Inflammatory macrophage treated with lipopolysaccharide for 1 hour (primary cell): ENCODE data around the gene NAP1L1.
"Not testable (repeated sequence)": the region's sequence is repeated elsewhere in the genome, so short reads cannot be mapped to it uniquely, and the experiment has no call there.

ENCODE experiments used
- DNase-seq, 2 donors: peaks; one replicate each; pipeline ENCODE4 v3.0.0-alpha.2; 2020 to 2022

NAP1L1 gene

DNA sequence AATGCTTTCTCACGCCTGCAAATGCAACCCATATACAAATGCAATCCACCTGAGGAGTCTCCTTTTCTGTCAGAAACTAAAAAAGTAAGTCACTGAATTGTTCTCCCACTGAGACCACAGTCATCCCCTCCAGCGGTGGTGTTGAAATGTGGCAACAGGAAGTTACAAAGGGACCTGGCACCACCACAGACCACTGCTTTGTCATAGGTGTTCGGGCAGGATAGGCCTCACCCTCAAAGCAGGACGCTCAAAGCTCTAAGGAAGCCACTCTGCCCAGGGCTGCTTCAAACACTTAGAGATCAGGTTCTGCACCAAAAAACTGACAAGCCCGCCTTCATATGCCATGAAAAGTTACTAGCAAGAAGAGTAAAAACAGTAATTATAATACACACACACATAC is 64.2 kb downstream of the NAP1L1 start:
- peak; percentile 25 to 49 for DNase-seq

DNA sequence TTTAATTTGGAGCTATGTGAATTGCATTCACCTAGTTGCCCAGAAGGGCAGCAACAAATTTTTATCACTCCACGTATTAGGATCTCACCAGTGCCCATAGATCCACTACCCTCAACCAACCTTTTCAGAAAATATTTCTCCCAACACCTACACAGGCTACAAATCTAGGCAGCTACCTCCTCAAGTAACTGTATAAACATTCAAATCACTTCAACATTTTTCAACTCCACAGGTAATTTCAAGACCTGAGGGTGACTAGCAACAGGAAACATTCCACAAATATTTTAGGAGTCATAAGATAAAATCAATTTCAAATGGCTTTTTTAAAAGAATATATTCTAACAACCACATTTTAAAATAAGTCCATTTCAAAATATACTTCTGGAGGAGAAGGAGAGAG is 65.8 kb downstream of the NAP1L1 start:
- no peak for DNase-seq

DNA sequence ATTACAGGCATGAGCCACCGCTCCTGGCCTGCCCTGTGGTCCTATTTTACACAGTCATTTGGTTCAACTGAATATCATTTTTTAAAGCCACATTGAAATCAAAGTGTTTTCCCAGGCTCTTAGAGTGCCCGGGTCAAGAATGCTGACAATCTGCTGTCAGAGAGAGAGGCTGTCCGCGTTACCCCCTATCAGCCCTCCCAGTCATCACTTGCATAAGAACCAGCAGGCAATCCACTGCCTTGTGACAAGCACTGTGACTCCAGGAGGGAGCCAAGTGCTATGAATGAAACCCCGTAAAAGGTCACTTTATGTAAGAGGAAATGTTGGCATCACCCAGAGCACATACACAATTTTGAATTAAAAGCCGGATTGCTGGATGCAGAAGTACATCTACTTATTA is 66.4 kb downstream of the NAP1L1 start:
- DNase-seq, result peak; percentile 26 to 74

DNA sequence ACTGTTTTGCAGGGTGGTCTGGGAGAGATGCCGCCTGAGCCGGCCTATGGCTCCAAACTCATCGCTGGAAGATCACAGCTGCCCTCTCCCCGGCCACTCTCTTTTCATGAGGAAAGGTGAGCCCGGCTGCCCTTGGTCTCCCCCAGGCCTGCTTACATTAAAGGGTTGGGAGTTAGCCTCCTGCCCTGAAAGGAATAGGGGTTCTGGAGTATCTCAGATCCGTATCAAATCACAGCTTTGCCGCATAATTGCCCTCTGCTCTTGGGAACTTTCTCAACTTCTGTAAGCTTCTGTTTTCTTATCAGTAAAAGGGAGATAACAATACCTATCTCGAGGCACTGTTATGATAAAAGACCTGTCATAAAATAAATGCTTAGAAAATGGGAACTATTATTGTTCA is 70.5 kb downstream of the NAP1L1 start:
- no peak for DNase-seq

DNA sequence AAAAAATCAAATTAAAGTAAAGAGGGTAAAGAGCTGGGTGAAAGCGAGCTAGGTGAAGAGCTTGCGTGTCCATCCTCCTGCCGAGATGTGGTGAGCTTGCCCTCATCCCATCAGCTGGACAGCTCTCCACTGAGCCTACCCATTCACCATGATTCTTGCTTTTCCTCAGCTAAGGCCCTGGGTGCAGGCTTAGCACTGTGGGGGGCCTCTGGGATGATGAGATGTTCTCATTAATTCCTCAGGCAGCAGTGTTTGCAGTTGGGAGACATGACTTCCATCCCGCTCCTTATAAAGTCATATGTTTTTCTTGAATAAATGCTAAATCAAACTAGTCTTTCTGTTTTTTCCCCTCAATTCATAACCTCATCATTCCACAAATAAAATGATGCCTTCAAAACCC is 70.9 kb downstream of the NAP1L1 start:
- DNase-seq, result no peak

DNA sequence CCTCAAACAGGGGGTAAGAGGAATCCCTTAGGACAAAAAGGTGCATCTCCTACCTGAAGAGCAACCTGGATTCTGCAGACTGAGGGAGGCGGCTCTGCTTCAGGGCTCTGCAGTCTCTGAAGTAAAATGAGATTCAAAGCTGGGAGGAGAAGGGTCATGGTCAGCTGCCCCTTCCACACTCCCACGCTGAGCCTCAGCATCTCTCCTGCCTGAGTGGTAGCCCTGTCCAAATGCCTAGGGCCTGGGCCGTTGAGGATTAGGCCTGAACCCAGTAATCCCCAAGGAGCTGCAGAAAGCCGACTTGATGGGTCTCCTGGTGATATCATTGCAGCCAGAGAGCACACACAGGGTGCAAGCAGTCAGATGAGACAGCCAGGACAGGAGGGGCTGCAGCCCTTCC is 71.8 kb downstream of the NAP1L1 start:
- no peak for DNase-seq

DNA sequence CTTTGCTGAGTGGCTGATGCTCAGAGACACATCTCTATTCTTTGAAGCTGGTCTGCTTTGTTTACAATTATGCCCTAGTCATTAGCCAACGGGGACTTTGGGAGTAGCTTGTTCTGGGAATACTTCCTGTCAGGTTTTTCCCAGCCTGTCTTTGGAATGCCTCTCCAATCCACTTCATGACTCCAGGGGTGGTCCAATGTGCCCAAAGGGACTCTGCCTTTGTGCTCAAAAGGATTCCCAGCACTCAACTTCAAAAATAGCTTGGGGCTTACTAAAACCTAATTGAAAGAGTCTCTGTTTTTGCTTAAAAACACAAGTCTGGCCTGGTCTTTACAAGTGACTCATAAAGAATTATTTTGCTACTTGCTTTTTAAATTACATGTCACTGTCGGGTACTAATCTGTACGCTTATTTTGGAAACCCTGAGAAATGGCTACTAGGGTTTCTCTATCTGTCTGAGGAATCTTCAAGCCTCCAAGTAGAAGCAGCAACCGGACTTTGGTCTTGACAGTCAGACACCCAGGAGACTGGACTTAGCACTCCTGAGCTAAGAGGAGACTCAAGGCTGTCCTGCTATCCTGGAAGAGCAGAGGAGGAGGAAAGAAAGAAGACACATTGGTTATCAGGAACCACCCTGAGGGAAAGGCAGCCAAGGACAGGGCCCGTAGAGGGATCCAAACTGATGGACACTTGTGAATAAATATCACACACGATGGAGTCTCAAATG is 73.6 kb downstream of the NAP1L1 start:
- no peak for DNase-seq

DNA sequence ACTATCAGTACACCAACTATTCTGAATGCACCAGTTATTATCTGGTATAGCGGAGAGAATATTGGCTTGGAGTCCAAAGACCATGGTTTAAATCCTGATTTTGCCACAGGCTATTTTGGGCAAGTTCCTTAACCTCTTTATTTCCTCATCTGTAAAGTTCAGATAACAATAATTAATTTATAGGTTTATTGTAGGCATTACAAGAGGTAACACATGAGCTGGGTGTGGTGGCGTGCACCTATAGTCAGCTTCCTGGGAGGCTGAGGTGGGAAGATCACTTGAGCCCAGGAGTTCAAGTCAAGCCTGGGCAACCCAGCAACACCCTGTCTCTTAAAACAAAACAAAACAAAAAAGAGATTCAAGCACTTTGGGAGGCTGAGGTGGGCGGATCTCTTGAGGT is 76.1 kb downstream of the NAP1L1 start:
- DNase-seq, result no peak

DNA sequence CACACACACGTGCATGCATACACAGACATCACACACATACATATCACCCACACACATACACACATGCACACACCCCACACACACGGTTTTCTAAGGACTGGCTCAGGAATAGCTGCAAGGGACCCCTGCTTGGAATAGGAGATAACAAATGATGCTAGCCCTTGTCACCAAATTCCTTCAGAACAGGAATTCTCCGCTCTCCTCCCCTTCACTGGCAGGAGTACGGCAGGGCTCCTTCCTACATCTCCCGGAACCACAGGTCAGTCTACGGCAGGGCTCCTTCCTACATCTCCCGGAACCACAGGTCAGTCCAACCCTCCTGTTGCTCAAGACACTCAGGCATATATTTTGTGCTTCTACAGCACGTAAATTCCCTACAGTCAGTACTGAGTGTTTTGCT is 76.8 kb downstream of the NAP1L1 start:
- no peak for DNase-seq

DNA sequence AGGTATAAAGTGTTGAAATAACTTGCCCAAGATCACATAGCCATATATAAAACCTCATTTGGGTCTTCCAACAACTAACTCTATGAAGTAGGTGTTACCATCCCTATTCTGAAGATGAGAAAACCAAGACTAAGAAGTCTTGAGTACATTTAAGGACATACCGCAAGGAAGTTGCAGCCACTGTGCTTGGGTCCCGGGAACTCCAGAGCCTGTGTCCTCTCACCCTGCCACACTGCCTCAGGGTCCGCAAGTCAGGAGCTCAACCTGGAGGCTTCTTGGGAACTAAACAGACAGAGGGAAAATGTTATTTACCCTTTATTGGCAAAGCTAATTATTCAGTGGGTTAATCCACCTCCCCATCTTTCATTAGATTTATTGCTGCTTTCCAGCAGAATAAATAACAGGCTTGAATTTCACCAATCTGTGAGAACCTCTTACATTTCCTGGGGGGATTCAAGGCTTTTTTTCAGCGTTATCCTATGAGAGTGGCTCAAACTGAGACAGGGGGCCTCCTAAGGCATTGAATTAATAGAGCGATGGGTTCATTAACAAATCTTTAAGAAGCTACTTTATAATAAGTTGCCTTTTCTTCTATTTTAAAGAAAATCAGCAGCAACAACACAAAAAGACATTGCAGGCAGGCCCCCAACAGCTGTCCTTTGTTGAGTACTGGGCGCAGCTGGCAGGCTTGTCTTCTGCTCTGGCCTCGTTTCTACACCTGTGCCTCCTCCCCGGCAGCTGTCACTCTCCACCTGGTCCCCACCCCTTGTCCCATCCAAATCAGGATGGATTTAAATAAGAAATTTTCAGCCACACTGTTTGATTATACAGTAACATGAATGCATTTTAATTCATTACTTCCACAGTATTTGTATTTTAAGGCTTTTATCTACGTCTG is 78.2 kb downstream of the NAP1L1 start:
- DNase-seq, result no peak

DNA sequence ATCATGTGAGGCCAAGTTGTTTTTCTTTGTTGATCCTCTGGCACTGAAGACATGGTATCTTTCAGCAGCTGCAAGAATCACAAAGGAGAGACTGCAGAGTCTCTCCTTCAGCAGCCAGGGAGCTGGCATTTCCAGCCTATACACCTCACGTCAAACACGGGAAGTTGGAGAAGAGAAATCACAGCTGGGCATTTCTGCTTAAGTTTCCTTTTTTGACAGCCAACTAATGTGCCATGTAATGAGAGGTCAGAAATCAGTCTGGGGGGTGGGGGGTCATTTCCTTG is 81.2 kb downstream of the NAP1L1 start:
- DNase-seq, result no peak

DNA sequence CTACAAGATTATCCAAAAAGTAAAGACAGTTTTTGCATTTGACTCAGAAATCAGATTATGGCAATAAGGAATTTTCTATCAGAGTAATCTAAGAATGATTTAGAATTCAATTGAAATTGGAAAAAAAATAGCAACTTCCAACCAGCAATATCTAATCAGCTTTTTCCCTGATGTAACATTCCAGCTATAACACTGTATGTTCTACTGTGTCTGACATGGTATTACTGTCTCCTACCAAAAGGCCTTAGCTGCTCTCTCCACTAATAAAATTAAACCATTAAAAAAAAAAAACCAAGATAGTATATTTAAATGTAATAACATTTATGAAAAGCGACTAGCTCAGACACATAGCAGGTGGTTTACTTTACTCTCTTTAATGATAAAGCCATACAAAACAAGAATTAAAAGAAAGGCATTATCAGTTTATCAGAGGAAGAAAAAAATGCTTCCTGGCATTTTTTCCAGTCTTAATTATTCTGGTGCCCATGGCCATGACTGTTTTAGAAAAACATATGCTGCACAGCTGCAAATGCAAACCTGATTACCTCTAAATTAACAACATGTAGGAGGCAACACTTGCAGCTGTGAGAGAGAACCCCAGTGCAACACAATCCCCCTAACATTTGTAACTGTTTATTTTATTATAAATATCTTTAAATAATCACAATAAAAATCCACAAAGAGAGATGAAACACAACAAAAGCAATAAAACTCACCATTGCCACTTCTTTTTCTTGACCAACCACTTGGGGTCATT is 81.7 kb downstream of the NAP1L1 start:
- no peak for DNase-seq

DNA sequence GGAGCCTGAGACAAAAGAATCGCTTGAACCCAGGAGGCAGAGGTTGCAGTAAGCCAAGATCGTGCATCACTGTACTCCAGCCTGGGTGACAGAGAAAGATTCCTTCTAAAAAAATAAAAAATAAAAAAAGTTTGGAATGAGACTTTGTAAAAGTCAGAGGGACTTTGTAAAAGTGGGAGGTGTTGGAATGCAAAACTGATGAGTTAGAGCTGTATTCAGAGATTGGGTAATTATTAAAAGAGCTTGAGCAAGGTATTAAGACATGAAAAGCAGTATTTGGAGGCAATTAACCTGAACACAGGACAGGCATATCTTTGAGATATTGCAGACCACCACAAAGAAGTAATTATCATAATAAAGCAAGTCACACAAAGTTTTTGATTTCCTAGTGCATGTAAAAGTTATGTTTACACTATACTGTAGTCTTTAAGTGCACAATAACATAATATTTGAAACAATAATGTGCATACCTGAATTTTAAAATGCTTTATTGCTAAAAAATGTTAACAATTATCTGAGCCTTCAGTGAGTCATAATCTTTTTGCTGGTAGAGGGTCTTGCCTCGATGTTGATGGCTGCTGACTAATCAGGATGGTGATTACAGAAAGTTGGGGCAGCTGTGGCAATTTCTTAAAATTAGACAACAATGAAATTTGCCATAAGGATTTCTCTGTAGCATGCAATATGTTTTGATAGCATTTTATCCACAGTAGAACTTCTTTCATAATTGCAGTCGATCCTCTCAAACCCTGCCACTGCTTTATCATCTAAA is 86.0 kb downstream of the NAP1L1 start:
- no peak for DNase-seq

DNA sequence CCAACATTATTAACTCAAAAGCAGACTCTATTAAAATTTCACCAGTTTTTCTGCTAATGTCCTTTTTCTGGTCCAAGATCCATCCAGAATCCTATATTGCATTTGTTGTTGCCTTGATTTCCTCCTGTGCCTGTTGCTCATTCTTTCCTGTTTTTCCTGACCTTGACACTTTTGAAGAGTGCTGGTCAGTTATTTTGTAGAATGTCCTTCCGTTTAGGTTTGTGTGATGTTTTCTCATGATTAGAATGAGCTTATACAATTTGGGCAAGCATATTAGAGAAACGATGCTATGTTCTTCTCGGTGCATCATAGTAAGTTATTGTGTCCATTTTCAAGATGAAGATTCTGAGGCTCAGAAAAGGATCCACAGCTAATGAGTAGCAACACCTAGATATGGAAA is 86.8 kb downstream of the NAP1L1 start:
- DNase-seq, result no peak

DNA sequence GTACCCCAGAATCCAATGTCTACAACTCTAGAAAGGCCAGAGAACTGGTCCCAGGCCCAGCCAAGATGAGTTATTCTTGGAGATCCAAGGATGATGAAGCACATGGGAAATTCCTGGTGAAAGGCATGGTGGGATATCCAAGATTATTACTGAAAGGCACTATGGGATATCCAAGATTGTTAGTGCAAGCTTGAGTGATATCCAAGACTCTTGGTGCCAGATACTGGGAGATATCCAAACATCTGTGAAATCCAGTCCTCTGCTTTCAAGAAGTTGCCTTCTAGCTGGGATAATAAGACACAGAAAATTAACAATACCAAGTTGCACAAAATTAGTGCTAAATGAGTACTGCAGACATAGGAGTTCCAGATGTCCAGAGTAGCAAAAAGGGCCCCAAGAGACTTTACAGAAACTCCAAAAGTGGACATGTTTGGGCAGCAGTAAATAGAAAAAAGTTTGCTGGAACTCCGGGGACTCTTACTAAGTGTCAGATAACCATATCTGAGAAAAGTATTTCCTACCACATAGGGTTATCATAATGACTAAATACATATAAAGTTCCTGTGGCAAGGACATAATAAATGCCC is 87.5 kb downstream of the NAP1L1 start:
- no peak for DNase-seq

DNA sequence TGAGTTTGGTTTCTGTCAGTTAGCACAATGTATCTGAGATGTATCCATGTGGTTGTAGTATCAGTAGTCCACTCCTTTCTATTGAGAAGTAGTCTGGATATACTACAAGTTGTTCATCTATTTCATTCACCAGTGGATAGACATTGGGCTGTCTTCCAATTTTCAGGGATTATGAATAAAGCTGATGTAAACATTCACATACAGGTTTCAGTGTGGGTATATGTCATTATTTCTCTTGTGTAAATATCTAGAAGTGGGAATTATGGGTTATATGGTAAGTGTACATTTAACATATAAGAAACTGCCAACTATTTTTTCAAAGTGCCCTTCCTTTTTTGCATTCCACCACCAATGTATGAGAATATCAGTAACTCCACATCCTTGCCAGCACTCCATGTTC is 88.8 kb downstream of the NAP1L1 start:
- DNase-seq, result no peak

DNA sequence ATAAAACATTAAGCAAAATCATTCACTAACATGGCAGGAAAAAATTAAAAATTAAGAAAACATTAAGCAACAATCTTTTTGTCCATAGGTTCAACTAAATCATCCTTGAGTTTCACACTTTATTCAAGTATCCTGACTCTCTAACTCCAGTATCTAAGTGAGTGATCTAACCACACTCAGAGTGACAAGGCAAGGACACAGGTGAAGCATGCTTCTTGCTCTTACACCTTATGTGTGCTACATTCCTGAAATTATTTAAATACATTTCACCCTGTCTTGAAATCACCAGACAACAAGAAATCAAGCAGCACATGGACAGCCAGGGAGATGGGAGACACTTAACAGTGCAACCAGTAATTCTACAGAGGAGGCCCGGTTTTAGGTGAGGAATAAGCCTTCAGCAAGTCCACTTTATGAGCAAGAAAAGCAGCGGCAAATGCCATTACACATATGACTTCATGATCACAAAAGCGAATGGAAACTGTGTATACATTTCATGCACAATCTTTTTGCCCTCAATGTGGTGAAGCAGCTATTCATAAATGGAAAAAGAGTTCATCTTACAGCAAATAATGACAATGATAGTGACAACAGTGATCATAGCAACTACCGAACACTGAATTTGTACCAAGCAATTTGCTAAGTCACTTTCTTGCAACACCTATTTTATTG is 90.3 kb downstream of the NAP1L1 start:
- DNase-seq, result no peak

DNA sequence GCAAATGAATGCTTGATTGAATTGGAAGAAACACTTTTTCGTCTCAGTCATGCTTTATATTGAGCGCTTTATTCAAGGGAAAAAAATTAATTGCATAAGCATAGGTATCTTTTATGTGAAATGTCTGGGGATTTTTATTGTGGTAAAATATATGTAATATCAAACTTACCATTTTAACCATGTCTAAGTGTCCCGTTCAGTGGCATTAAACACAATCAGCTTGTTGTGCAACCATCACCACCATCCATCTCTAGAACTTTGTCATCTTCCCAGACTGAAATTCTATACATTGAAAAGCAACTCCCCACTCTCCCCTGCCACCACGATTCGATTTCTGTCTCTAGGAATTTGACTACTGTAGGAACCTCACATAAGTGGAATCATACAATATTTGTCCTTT is 92.7 kb downstream of the NAP1L1 start:
- DNase-seq, result no peak

DNA sequence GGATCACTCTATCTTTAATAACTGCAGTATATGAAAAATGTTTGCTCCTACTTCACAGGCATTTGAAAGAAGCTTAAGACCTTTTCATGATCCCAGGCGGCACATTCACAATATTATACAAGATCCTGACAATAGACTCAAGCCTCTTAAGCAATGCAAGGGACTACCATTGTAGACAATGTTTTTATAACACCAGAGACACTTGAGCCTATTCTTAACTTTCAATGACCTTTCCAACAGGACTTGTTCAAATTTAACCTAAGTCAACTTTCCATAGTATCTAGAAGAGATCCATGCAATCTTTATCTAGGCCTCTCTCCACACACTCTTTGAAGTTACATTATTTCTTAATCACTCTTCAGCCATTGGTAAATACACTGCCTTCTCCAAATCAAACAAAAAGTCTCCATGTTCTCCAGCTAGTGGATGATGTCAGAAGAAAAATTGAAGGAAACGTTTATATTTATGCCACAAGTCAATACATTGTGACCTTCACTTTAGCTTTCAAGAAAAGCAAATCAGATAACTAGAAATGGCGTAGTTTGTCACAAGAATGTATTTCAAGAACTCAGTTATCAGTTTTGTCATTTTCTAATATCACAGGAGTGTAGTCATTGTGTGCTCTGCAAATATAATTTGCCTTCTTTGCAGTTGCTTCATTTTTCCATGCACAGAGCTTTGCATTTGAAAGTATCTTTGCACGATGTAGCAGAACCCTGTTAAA is 94.1 kb downstream of the NAP1L1 start:
- DNase-seq, result no peak

DNA sequence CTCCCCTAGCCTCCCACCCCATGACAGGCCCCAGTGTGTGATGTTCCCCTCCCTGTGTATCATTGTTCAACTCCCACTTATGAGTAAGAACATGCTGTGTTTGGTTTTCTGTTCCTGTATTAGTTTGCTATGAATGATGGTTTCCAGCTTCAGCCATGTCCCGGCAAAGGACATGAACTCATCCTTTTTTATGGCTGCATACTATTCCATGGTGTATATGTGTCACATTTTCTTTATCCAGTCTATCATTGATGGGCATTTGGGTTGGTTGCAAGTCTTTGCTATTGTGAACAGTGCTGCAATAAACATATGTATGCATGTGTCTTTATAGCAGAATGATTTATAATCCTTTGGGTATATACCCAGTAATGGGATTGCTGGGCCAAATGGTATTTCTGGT is 96.8 kb downstream of the NAP1L1 start:
- DNase-seq, result not testable (repeated sequence)
